Astrocyte of the cerebellum (primary cell): ENCODE results near the gene CLIC3.

Source experiments
- DNase-seq: peaks from one replicate; pipeline ENCODE4 v3.0.0-alpha.2; 2011; ENCODE audit warnings: low read depth
- H3K4me3 ChIP-seq: 2 replicates; pipeline ENCODE4 v1.5.1; 2011; ENCODE audit warnings: mild to moderate bottlenecking, low read depth, low read length, moderate library complexity
- CTCF ChIP-seq: IDR thresholded peaks from 2 replicates; pipeline ENCODE4 v1.5.1; 2012; ENCODE audit warnings: low read length, low read depth, moderate library complexity, mild to moderate bottlenecking; ENCODE audit errors: missing control alignments
- in situ Hi-C: cut with HindIII; loops from 2 replicates; pipeline ENCODE4 v1.10.0; 2017; ENCODE audit warnings: low sequenced_read_pairs

CLIC3 gene

GRCh38 chr9:136995362-136995761 lies 1.0 kb downstream of the CLIC3 start:
- DNase-seq: no peak
- no peak for TF ChIP-seq CTCF
- in situ Hi-C loops: no loop called here
- no peak overlapping the region for H3K4me3 ChIP-seq

- in situ Hi-C loops: no loop called here
- no peak overlapping the region for H3K4me3 ChIP-seq
- TF ChIP-seq CTCF: no peak
- no peak for DNase-seq
Observed at GRCh38 chr9:136994888-136995230, 1.5 kb downstream of the CLIC3 start.

GRCh38 chr9:136994180-136994887 lies 2.0 kb downstream of the CLIC3 start:
- H3K4me3 ChIP-seq: no peak overlapping the region
- TF ChIP-seq CTCF: no peak

GRCh38 chr9:136992819-136993369 lies 3.5 kb downstream of the CLIC3 start:
- DNase-seq: no peak
- H3K4me3 ChIP-seq: peak overlapping the region; percentile 68
- TF ChIP-seq CTCF: no peak
- in situ Hi-C loops: no loop called here

More at GRCh38 chr9:136994180-136994887, 2.0 kb downstream of the CLIC3 start:
- DNase-seq: no peak
- in situ Hi-C loops: no loop called here

- no peak for TF ChIP-seq CTCF
- DNase-seq: peak; percentile 57
- peak within 1 kb of the TSS; percentile 68 for H3K4me3 ChIP-seq
- in situ Hi-C loops: no loop called here
Observed at GRCh38 chr9:136991993-136992818, 4.2 kb downstream of the CLIC3 start, which contains the start of gene PAXX. PAXX (plus strand) TSS chr9:136992422; CDS start chr9:136992444, 22 bp downstream.

GRCh38 chr9:136990242-136990911 lies 6.0 kb downstream of the CLIC3 start:
- DNase-seq: no peak
- no peak for TF ChIP-seq CTCF
- H3K4me3 ChIP-seq: no peak overlapping the region
- in situ Hi-C loops: no loop called here
